ENCODE measurements around the gene ARHGAP26. TPM values are rescaled to one million over a fixed set of nuclear protein-coding genes. Genes with fewer than 3 reads are reported as not detected.

Gene ARHGAP26
- total RNA-seq, 1 experiment from 2014 or later, result 65.5 TPM

GRCh38 chr5:143045062-143045461 lies 274.9 kb downstream of the ARHGAP26 start:
- POLR2A ChIA-PET, result interaction anchor here (0.6 kb wide), 1 partner anchor 399 kb away, joined by 3 read pairs; no protein-coding TSS in a partner anchor
- CTCF ChIA-PET, result no interaction called here
- intact Hi-C loops (cut with micrococcal nuclease; ENCODE audit: unreplicated experiment), result no loop called here
- no peaks in the 10 kb centered on the region for H3K4me1 ChIP-seq (ENCODE audit: control insufficient read depth, insufficient read depth, low read length)
- TF ChIP-seq REST (IDR thresholded peaks at IDR 0.05; ENCODE audit: insufficient read depth in 1 of 2, low read depth in 2 of 2, low read length in 1 of 2) (no peak), TCF7L2 (IDR thresholded peaks at IDR 0.05; ENCODE audit: low read depth, low read length) (no peak), CTCF (IDR thresholded peaks at IDR 0.05) (no peak), POLR2AphosphoS5 (IDR thresholded peaks at IDR 0.05; ENCODE audit: low read depth, low read length) (no peak), SIN3A (IDR thresholded peaks at IDR 0.05; ENCODE audit: borderline replicate concordance, insufficient read depth, low read depth, low read length) (no peak)
- H3K9me3 ChIP-seq (ENCODE audit: control insufficient read depth, insufficient read depth, low read depth, low read length), result no peaks in the 10 kb centered on the region
- H3K27ac ChIP-seq (ENCODE audit: low read length), result no peak overlapping the region
- DNase-seq (ENCODE audit: low read depth, low spot score) (no peak), ATAC-seq (no peak)
- in situ Hi-C loops (cut with HindIII; ENCODE audit: low pct_unique_long_range_greater_than_20kb, low sequenced_read_pairs), result no loop called here
- no peak overlapping the region for H3K4me3 ChIP-seq (ENCODE audit: low read depth in 2 of 2, low read length in 2 of 2)
- H3K27me3 ChIP-seq (ENCODE audit: control insufficient read depth, insufficient read depth, low read length), result no peaks in the 10 kb centered on the region
- no TSS peak for BruUV-seq (replicated peaks)
- peaks cover 2% of the 10 kb centered on the region for H3K36me3 ChIP-seq (ENCODE audit: control insufficient read depth, insufficient read depth, low read length)

DNA sequence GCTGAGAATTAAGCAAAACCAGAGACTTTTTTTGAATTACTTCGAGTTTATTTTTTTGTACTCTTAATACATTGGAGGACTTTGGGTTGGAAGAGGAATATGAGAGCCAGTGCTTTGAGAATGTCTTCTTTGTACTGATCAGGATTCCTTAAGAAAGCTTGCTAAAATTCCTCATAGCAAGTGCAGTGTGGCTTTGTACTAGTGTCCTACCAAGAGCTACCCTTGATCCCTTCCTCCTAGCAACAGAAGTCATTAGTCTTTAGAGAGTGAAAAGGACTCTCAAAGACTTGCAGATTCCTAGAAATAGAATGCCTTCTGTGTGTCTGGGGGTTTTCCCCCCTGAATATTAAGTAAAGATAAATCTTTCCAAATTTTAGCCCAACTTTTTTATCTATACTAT lies 276.1 kb downstream of the ARHGAP26 start:
- H3K4me1 ChIP-seq (ENCODE audit: control insufficient read depth, insufficient read depth, low read length), result no peaks in the 10 kb centered on the region
- in situ Hi-C loops (cut with HindIII; ENCODE audit: low pct_unique_long_range_greater_than_20kb, low sequenced_read_pairs) (no loop called here), intact Hi-C loops (cut with micrococcal nuclease; ENCODE audit: unreplicated experiment) (no loop called here)
- CTCF ChIA-PET, result no interaction called here
- no peak overlapping the region for H3K27ac ChIP-seq (ENCODE audit: low read length)
- POLR2A ChIA-PET, result no interaction called here
- TF ChIP-seq POLR2AphosphoS5 (IDR thresholded peaks at IDR 0.05; ENCODE audit: low read depth, low read length) (no peak), SIN3A (IDR thresholded peaks at IDR 0.05; ENCODE audit: borderline replicate concordance, insufficient read depth, low read depth, low read length) (no peak), CTCF (IDR thresholded peaks at IDR 0.05) (no peak), REST (IDR thresholded peaks at IDR 0.05; ENCODE audit: insufficient read depth in 1 of 2, low read depth in 2 of 2, low read length in 1 of 2) (no peak), TCF7L2 (IDR thresholded peaks at IDR 0.05; ENCODE audit: low read depth, low read length) (no peak)
- H3K27me3 ChIP-seq (ENCODE audit: control insufficient read depth, insufficient read depth, low read length), result no peaks in the 10 kb centered on the region
- H3K4me3 ChIP-seq (ENCODE audit: low read depth in 2 of 2, low read length in 2 of 2), result no peak overlapping the region
- ATAC-seq (no peak), DNase-seq (ENCODE audit: low read depth, low spot score) (no peak)
- no TSS peak for BruUV-seq (replicated peaks)
- no peaks in the 10 kb centered on the region for H3K9me3 ChIP-seq (ENCODE audit: control insufficient read depth, insufficient read depth, low read depth, low read length)
- peaks cover 4% of the 10 kb centered on the region for H3K36me3 ChIP-seq (ENCODE audit: control insufficient read depth, insufficient read depth, low read length)
